HL-60 (cell line): ENCODE results near the gene DNAJB12.
A peak's percentile ranks its signal among the peaks of the same experiment; 100 is the strongest.
"Not testable (repeated sequence)": the region's sequence is repeated elsewhere in the genome, so short reads cannot be mapped to it uniquely, and the experiment has no call there.

Experiments used
- DNase-seq, 2 experiments: peaks; one replicate each; pipeline ENCODE4 v3.0.0-alpha.2; 2010 to 2020; ENCODE audit warnings: low read depth in 1 of 2, low spot score in 1 of 2
- H3K27ac ChIP-seq: fragments of 250-450 bp; sonication (Bioruptor Pico); replicated peaks from 2 replicates; pipeline ENCODE4 v1.5.1; 2020; ENCODE audit warnings: mild to moderate bottlenecking, moderate library complexity
- H3K27me3 ChIP-seq: fragments of 250-450 bp; sonication (Bioruptor Pico); 2 replicates; pipeline ENCODE4 v1.5.1; 2021; ENCODE audit warnings: mild to moderate bottlenecking, moderate library complexity; ENCODE audit not compliant: insufficient read depth, poor library complexity, severe bottlenecking
- H3K4me3 ChIP-seq: replicated peaks from 2 replicates; pipeline ENCODE4 v1.5.1; 2011; ENCODE audit warnings: mild to moderate bottlenecking, control low read depth, low read length; ENCODE audit not compliant: insufficient read depth
- GABPA ChIP-seq: IDR thresholded peaks from 2 replicates; pipeline ENCODE4 v1.6.1; 2012; ENCODE audit warnings: low read depth
- POLR2AphosphoS5 ChIP-seq: IDR thresholded peaks from 2 replicates; pipeline ENCODE4 v1.6.1; 2012; ENCODE audit warnings: low read depth
- SPI1 ChIP-seq: IDR thresholded peaks from 2 replicates; pipeline ENCODE4 v1.6.1; 2012; ENCODE audit warnings: low read depth, mild to moderate bottlenecking, borderline replicate concordance
- TF ChIP-seq, protein P1 (sequence below): IDR thresholded peaks from one replicate; pipeline ENCODE4 v1.5.1; 2011; ENCODE audit warnings: low read length, control low read depth, inconsistent platforms; ENCODE audit not compliant: insufficient read depth
- TF ChIP-seq, protein P2 (sequence below): IDR thresholded peaks from 2 replicates; pipeline ENCODE4 v1.6.1; 2012; ENCODE audit warnings: low read depth; ENCODE audit not compliant: insufficient replicate concordance

DNAJB12 gene

DNA sequence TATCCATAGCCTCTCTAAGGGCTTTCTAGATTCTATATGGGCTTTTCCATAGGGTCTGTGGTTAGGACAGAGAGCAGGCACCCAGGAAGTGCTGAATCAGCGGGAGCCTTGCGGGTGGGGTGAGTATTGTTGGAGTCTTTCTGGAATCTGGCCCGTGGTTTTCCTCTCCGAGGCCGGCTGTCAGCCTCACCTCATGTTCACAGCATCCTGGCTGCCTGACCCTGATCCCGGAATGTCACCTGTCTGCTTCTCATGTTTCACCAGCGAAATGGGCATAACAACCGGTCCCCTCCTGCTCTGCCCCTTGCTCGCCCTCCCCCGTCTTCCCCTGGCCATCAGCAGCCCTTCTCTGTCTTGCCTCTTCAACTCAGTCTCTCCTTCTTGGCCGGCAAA lies 44.5 kb downstream of the DNAJB12 start:
- Histone ChIP-seq H3K4me3 (no peak overlapping the region), H3K27me3 (no peaks in the 10 kb centered on the region), H3K27ac (0 out of 2 replicates have a peak overlapping the region, but pooled peaks have one; percentile 21)
- TF ChIP-seq GABPA (no peak), SPI1 (no peak), POLR2AphosphoS5 (no peak)
- TF ChIP-seq, protein P1, sequence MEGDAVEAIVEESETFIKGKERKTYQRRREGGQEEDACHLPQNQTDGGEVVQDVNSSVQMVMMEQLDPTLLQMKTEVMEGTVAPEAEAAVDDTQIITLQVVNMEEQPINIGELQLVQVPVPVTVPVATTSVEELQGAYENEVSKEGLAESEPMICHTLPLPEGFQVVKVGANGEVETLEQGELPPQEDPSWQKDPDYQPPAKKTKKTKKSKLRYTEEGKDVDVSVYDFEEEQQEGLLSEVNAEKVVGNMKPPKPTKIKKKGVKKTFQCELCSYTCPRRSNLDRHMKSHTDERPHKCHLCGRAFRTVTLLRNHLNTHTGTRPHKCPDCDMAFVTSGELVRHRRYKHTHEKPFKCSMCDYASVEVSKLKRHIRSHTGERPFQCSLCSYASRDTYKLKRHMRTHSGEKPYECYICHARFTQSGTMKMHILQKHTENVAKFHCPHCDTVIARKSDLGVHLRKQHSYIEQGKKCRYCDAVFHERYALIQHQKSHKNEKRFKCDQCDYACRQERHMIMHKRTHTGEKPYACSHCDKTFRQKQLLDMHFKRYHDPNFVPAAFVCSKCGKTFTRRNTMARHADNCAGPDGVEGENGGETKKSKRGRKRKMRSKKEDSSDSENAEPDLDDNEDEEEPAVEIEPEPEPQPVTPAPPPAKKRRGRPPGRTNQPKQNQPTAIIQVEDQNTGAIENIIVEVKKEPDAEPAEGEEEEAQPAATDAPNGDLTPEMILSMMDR = no peak
- TF ChIP-seq, protein P2, sequence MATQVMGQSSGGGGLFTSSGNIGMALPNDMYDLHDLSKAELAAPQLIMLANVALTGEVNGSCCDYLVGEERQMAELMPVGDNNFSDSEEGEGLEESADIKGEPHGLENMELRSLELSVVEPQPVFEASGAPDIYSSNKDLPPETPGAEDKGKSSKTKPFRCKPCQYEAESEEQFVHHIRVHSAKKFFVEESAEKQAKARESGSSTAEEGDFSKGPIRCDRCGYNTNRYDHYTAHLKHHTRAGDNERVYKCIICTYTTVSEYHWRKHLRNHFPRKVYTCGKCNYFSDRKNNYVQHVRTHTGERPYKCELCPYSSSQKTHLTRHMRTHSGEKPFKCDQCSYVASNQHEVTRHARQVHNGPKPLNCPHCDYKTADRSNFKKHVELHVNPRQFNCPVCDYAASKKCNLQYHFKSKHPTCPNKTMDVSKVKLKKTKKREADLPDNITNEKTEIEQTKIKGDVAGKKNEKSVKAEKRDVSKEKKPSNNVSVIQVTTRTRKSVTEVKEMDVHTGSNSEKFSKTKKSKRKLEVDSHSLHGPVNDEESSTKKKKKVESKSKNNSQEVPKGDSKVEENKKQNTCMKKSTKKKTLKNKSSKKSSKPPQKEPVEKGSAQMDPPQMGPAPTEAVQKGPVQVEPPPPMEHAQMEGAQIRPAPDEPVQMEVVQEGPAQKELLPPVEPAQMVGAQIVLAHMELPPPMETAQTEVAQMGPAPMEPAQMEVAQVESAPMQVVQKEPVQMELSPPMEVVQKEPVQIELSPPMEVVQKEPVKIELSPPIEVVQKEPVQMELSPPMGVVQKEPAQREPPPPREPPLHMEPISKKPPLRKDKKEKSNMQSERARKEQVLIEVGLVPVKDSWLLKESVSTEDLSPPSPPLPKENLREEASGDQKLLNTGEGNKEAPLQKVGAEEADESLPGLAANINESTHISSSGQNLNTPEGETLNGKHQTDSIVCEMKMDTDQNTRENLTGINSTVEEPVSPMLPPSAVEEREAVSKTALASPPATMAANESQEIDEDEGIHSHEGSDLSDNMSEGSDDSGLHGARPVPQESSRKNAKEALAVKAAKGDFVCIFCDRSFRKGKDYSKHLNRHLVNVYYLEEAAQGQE = no peak
- DNase-seq = no peak

DNA sequence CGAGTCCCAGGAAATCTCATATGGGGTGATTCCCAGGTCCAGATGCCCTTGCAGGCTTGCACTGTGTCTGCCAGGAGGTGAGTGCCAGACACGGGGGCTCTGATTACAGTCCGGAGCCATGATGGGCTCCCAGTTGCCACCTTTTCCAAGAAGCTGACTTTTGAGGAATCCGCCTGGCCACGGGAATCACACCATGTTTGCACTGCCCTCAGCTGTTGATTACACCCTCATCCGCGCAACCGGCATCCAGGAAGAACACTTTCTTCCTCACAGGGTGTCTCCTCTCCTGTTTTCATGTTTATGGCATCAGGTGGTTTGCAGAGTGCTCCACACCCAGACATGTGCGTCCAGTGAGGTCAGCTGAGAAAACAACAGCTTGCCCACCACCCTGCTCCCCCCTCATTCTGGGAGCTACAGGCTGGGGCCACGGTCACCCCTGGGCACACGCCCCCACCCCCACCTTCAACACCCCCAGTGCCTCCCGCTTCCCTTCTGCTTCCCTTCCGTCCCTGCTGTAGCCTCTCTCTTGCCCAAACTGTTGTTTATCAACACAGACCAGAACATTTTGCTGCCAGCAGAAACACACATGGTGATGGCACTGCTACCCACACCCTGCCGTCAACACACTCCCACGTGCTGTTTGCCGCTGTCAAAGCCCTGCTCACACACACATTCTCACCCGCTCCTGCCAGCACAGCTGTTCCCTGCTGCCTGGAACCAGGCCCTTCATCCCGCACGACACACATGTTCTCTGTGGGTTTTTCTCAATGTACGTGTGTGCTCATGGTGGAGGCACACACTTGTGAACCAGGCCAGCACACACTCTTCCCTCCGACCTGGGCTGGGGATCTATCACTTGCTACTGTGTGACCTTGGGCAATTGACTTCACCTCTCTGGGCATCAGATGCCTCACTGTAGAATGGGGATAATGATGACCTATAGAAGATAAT lies 45.2 kb downstream of the DNAJB12 start:
- no peaks in the 10 kb centered on the region for H3K27me3 ChIP-seq
- no peak overlapping the region for H3K4me3 ChIP-seq
- no peak for TF ChIP-seq SPI1
- TF ChIP-seq POLR2AphosphoS5 = peak; percentile 34; the same call in 1 of the 2 replicates
- no peak overlapping the region for H3K27ac ChIP-seq
- DNase-seq = no peak

DNA sequence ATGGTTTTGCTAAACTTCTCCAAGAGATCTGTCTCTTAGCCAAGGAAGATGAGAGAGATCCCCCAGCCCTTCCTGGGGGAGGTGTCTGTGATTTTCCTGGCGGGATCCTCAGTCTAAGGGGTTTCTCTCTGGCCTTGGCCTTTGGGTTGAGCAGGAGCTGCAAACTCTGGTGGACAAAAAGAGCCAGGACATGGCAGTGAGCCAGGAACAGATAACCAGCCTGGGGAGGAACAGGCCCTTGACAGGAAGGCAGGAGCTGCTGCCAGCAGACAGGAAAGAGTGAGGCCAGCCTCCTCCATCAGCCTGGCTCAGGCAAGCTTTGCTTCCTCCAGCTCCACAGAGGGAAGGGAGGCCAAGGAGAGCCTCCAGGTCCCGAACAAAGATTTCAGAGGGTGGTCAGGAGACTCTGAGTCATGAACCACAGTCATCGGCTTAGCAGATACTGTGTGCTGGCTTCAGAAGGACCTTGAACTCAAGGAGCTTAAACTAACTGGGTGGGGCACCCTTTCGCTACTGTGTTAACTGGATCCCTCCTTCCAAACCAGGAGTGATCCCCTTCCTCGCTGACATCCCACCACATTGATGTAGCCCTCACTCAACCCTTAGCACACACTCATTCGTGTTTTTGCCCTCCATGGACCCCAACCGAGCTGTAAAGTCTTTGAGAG lies 46.3 kb downstream of the DNAJB12 start:
- DNase-seq = peak; percentile 72 to 96
- H3K27ac ChIP-seq = peak overlapping the region; percentile 16; the same call in 1 of the 2 replicates
- TF ChIP-seq POLR2AphosphoS5 (peak; percentile 28; the same call in 1 of the 2 replicates), SPI1 (peak; percentile 4; the same call in 1 of the 2 replicates), GABPA (no peak)
- TF ChIP-seq, protein P2 = no peak
- TF ChIP-seq, protein P1 = no peak
- no peak overlapping the region for H3K4me3 ChIP-seq
- H3K27me3 ChIP-seq = no peaks in the 10 kb centered on the region

DNA sequence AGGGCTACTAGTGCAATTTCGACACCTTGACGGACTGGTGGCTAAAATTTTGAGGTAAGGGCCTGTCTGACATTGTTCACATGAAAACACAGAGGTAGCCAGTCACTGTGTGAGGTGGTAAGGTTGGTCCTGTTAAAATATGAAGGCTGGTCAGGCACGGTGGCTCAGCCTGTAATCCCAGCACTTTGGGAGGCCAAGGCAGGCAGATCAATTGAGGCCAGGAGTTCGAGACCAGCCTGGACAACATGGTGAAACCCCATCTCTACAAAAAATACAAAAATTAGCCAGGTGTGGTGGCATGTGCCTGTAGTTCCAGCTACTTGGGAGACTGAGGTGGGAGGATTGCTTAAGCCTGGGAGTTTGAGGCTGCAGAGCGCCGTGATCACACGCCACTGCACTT lies 47.0 kb downstream of the DNAJB12 start:
- H3K27me3 ChIP-seq, H3K4me3 ChIP-seq, H3K27ac ChIP-seq, DNase-seq: not testable (repeated sequence)
